HepG2 (cell line): Measurements from ENCODE around the gene CD164L2. TPM values are rescaled to one million over a fixed set of nuclear protein-coding genes. Genes with fewer than 3 reads are reported as not detected.

Experiments
- DNMT1 ChIP-seq: sonication (generic); formaldehyde crosslinking; IDR thresholded peaks from 2 replicates; pipeline ENCODE4 v1.5.1; 2020; ENCODE audit warnings: mild to moderate bottlenecking, missing genetic modification reagents
- FOXP1 ChIP-seq, 2 experiments: fragments of 450-650 bp in 1 of 2; IDR thresholded peaks; 2 replicates each; pipeline ENCODE4 v1.6.1; 2017 to 2018; ENCODE audit warnings: antibody characterized with exemption in 1 of 2
- HDAC6 ChIP-seq: fragments of 200-600 bp; sonication (generic); IDR thresholded peaks from 2 replicates; pipeline ENCODE4 v1.7.0; 2017; ENCODE audit warnings: mild to moderate bottlenecking, antibody characterized with exemption, low read length, low read depth
- HMG20B ChIP-seq: conservative IDR thresholded peaks from 2 replicates; pipeline ENCODE4 v1.6.1; 2016; ENCODE audit warnings: missing genetic modification reagents, missing compliant biosample characterization
- HNF4A ChIP-seq: sonication (generic); formaldehyde crosslinking; IDR thresholded peaks from 2 replicates; pipeline ENCODE4 v1.4.0; 2020; ENCODE audit warnings: missing genetic modification reagents
- HNRNPH1 ChIP-seq: fragments of 200-400 bp; formaldehyde crosslinking; optimal IDR thresholded peaks from 2 replicates; pipeline ENCODE3; 2017; ENCODE audit warnings: mild to moderate bottlenecking, low read depth, low read length
- JARID2 ChIP-seq: sonication (generic); formaldehyde crosslinking; IDR thresholded peaks from 2 replicates; pipeline ENCODE4 v1.8.1; 2023; ENCODE audit warnings: missing genetic modification reagents, inconsistent platforms; ENCODE audit not compliant: insufficient replicate concordance
- KDM4B ChIP-seq: sonication (generic); formaldehyde crosslinking; IDR thresholded peaks from 2 replicates; pipeline ENCODE4 v1.4.0; 2020; ENCODE audit warnings: missing genetic modification reagents
- KLF16 ChIP-seq, 2 experiments: sonication (generic) in 1 of 2; formaldehyde crosslinking in 1 of 2; IDR thresholded peaks; 2 replicates each; pipeline versions ENCODE4 v1.6.1 to v1.8.0; 2016 to 2023; ENCODE audit warnings: missing genetic modification reagents in 2 of 2, missing compliant biosample characterization in 1 of 2
- MAFF ChIP-seq: IDR thresholded peaks from 2 replicates; pipeline ENCODE4 v1.6.1; 2011; ENCODE audit warnings: low read depth, low read length, improper control_type of control experiment
- MYNN ChIP-seq: sonication (generic); formaldehyde crosslinking; IDR thresholded peaks from 2 replicates; pipeline ENCODE4 v1.4.0; 2020; ENCODE audit warnings: mild to moderate bottlenecking, low read depth, missing genetic modification reagents
- NFKB2 ChIP-seq: sonication (generic); formaldehyde crosslinking; IDR thresholded peaks from 2 replicates; pipeline ENCODE4 v1.4.0; 2020; ENCODE audit warnings: missing genetic modification reagents, borderline replicate concordance
- RBFOX2 ChIP-seq: fragments of 200-400 bp; formaldehyde crosslinking; IDR thresholded peaks from 2 replicates; pipeline ENCODE4 v1.6.1; 2017; ENCODE audit warnings: low read depth, mild to moderate bottlenecking, low read length
- SAP130 ChIP-seq: IDR thresholded peaks from 2 replicates; pipeline ENCODE4 v1.6.1; 2016; ENCODE audit warnings: low read depth
- SMAD9 ChIP-seq: sonication (generic); formaldehyde crosslinking; IDR thresholded peaks from 2 replicates; pipeline ENCODE4 v1.5.1; 2020; ENCODE audit warnings: mild to moderate bottlenecking, missing genetic modification reagents
- SP140L ChIP-seq: sonication (generic); formaldehyde crosslinking; IDR thresholded peaks from 2 replicates; pipeline ENCODE4 v1.4.0; 2020; ENCODE audit warnings: missing genetic modification reagents, borderline replicate concordance
- SYNCRIP ChIP-seq: fragments of 200-400 bp; formaldehyde crosslinking; IDR thresholded peaks from 2 replicates; pipeline ENCODE4 v1.6.1; 2018; ENCODE audit warnings: mild to moderate bottlenecking, low read depth, low read length; ENCODE audit not compliant: insufficient read depth
- TAF15 ChIP-seq: fragments of 200-400 bp; formaldehyde crosslinking; IDR thresholded peaks from one replicate; pipeline ENCODE4 v1.6.1; 2018; ENCODE audit warnings: mild to moderate bottlenecking, low read depth, low read length; ENCODE audit not compliant: poor library complexity, severe bottlenecking
- TEAD3 ChIP-seq: optimal IDR thresholded peaks from 2 replicates; pipeline ENCODE3; 2016; ENCODE audit warnings: borderline replicate concordance
- ZFP41 ChIP-seq: sonication (generic); formaldehyde crosslinking; IDR thresholded peaks from 2 replicates; pipeline ENCODE4 v1.4.0; 2020; ENCODE audit warnings: mild to moderate bottlenecking, missing genetic modification reagents, borderline replicate concordance
- ZMAT3 ChIP-seq: sonication (generic); formaldehyde crosslinking; conservative IDR thresholded peaks from 2 replicates; pipeline ENCODE4 v1.7.0; 2021; ENCODE audit warnings: missing genetic modification reagents
- ZNF234 ChIP-seq: sonication (generic); formaldehyde crosslinking; conservative IDR thresholded peaks from 2 replicates; pipeline ENCODE4 v1.5.1; 2020; ENCODE audit warnings: mild to moderate bottlenecking, missing genetic modification reagents
- ZNF543 ChIP-seq: sonication (generic); formaldehyde crosslinking; IDR thresholded peaks from 2 replicates; pipeline ENCODE4 v1.4.0; 2020; ENCODE audit warnings: mild to moderate bottlenecking, missing genetic modification reagents
- ZNF562 ChIP-seq: sonication (generic); formaldehyde crosslinking; IDR thresholded peaks from 2 replicates; pipeline ENCODE4 v1.8.0; 2022; ENCODE audit warnings: missing genetic modification reagents, borderline replicate concordance
- ZNF775 ChIP-seq: sonication (generic); formaldehyde crosslinking; IDR thresholded peaks from 2 replicates; pipeline ENCODE4 v1.4.0; 2020; ENCODE audit warnings: missing genetic modification reagents, mild to moderate bottlenecking, moderate library complexity, borderline replicate concordance
- ZSCAN22 ChIP-seq: sonication (generic); formaldehyde crosslinking; IDR thresholded peaks from 2 replicates; pipeline ENCODE4 v1.4.0; 2020; ENCODE audit warnings: mild to moderate bottlenecking, missing genetic modification reagents
- polyA plus RNA-seq, 8 experiments: library from polyadenylated mRNA; depleted of rRNA in 3 of 8; stranded (reverse) in 7 of 8; unstranded in 1 of 8; fragments of >200 nt; fragmentation: Illumina TruSeq in 4 of 8; extraction: Trizol in 4 of 8; gene quantifications; 2 replicates each; pipeline versions ENCODE4 v1.2.1 to v1.2.3, GENCODE V29; 2011 to 2016; ENCODE audit warnings: low read depth in 4 of 8, missing spikeins in 1 of 8, mixed read lengths in 1 of 8; ENCODE audit not compliant: insufficient read depth in 1 of 8
- total RNA-seq, 5 experiments: library from RNA; depleted of rRNA; stranded (reverse); fragments of >200 nt; fragmentation: Illumina TruSeq; extraction: Trizol; gene quantifications; 2 replicates each; pipeline ENCODE4 v1.2.3, GENCODE V29; 2016; ENCODE audit warnings: low read depth in 1 of 5
- TF ChIP-seq, protein P1 (sequence below): sonication (generic); formaldehyde crosslinking; IDR thresholded peaks from 2 replicates; pipeline ENCODE4 v1.8.1; 2023; ENCODE audit warnings: mild to moderate bottlenecking, missing genetic modification reagents
- TF ChIP-seq, protein P2 (sequence below): IDR thresholded peaks from 2 replicates; pipeline ENCODE4 v1.6.1; 2012; ENCODE audit warnings: low read depth, low read length, improper control_type of control experiment
- TF ChIP-seq, protein P3 (sequence below): sonication (generic); formaldehyde crosslinking; IDR thresholded peaks from 2 replicates; pipeline ENCODE4 v1.4.0; 2020; ENCODE audit warnings: missing genetic modification reagents

CD164L2 gene
- total and polyA plus RNA-seq, 2 of the 13 experiments (the other 11 are each of a cell fraction or from before 2014, with no cell fraction given) = not detected

- TF ChIP-seq HNF4A = no peak
- TF ChIP-seq JARID2 (CRISPR knock-in tag) = no peak
- no peak for TF ChIP-seq ZNF775 (CRISPR knock-in tag)
- TF ChIP-seq MYNN (CRISPR knock-in tag) = no peak
- TF ChIP-seq ZMAT3 (CRISPR knock-in tag) = 0 out of 2 replicates have a peak, but pooled peaks have one; percentile 27
- TF ChIP-seq ZSCAN22 (CRISPR knock-in tag) = no peak
- TF ChIP-seq KDM4B (CRISPR knock-in tag) = no peak
- TF ChIP-seq NFKB2 (CRISPR knock-in tag) = no peak; the same call in 1 of the 2 replicates
- TF ChIP-seq ZFP41 (CRISPR knock-in tag) = 0 out of 2 replicates have a peak, but pooled peaks have one; percentile 81
- TF ChIP-seq, protein P1, sequence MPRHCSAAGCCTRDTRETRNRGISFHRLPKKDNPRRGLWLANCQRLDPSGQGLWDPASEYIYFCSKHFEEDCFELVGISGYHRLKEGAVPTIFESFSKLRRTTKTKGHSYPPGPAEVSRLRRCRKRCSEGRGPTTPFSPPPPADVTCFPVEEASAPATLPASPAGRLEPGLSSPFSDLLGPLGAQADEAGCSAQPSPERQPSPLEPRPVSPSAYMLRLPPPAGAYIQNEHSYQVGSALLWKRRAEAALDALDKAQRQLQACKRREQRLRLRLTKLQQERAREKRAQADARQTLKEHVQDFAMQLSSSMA (CRISPR knock-in tag) = 0 out of 2 replicates have a peak, but pooled peaks have one; percentile 57
- 0 out of 2 replicates have a peak, but pooled peaks have one; percentile 45 for TF ChIP-seq HMG20B (CRISPR knock-in tag)
- no peak for TF ChIP-seq HDAC6
- TF ChIP-seq, protein P2, sequence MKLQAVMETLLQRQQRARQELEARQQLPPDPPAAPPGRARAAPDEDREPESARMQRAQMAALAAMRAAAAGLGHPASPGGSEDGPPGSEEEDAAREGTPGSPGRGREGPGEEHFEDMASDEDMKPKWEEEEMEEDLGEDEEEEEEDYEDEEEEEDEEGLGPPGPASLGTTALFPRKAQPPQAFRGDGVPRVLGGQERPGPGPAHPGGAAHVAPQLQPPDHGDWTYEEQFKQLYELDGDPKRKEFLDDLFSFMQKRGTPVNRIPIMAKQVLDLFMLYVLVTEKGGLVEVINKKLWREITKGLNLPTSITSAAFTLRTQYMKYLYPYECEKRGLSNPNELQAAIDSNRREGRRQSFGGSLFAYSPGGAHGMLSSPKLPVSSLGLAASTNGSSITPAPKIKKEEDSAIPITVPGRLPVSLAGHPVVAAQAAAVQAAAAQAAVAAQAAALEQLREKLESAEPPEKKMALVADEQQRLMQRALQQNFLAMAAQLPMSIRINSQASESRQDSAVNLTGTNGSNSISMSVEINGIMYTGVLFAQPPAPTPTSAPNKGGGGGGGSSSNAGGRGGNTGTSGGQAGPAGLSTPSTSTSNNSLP = no peak
- TF ChIP-seq KLF16 (CRISPR knock-in tag; IDR thresholded peaks at IDR 0.05) = peak in 1 of 2 experiments; percentile 51; a peak in 1 of 4 replicates
- no peak for TF ChIP-seq ZNF543 (CRISPR knock-in tag)
- no peak for TF ChIP-seq MAFF
- no peak for TF ChIP-seq HNRNPH1
- TF ChIP-seq RBFOX2 = peak; percentile 42; the same call in 1 of the 2 replicates
- TF ChIP-seq, protein P3, sequence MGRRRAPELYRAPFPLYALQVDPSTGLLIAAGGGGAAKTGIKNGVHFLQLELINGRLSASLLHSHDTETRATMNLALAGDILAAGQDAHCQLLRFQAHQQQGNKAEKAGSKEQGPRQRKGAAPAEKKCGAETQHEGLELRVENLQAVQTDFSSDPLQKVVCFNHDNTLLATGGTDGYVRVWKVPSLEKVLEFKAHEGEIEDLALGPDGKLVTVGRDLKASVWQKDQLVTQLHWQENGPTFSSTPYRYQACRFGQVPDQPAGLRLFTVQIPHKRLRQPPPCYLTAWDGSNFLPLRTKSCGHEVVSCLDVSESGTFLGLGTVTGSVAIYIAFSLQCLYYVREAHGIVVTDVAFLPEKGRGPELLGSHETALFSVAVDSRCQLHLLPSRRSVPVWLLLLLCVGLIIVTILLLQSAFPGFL = no peak
- no peak for TF ChIP-seq TEAD3 (CRISPR knock-in tag)
- 0 out of 2 replicates have a peak, but pooled peaks have one; percentile 25 for TF ChIP-seq DNMT1 (CRISPR knock-in tag)
- TF ChIP-seq SP140L (CRISPR knock-in tag) = no peak
- no peak for TF ChIP-seq TAF15
- TF ChIP-seq SMAD9 (CRISPR knock-in tag) = no peak
- TF ChIP-seq SYNCRIP = no peak
- TF ChIP-seq FOXP1 (IDR thresholded peaks at IDR 0.05) = no peak
- TF ChIP-seq FOXP1 (CRISPR knock-in tag; IDR thresholded peaks at IDR 0.05) = no peak
- TF ChIP-seq ZNF234 (CRISPR knock-in tag) = no peak
- TF ChIP-seq ZNF562 = no peak
- peak; percentile 71 for TF ChIP-seq SAP130 (CRISPR knock-in tag)
Measured at GRCh38 chr1:27392096-27392777, 9.1 kb upstream of the CD164L2 start, which contains the start of gene GPR3 (continued).
